A204.1 (cell line): ENCODE measurements around the gene SLC12A7.
"Not testable (repeated sequence)": the region's sequence is repeated elsewhere in the genome, so short reads cannot be mapped to it uniquely, and the experiment has no call there.

ENCODE experiments used
- FAIRE-seq: peaks from 2 replicates; lab custom pipeline; 2012; peaks lifted over from hg19 to GRCh38; lab: Jason Lieb, UNC

SLC12A7 gene

DNA sequence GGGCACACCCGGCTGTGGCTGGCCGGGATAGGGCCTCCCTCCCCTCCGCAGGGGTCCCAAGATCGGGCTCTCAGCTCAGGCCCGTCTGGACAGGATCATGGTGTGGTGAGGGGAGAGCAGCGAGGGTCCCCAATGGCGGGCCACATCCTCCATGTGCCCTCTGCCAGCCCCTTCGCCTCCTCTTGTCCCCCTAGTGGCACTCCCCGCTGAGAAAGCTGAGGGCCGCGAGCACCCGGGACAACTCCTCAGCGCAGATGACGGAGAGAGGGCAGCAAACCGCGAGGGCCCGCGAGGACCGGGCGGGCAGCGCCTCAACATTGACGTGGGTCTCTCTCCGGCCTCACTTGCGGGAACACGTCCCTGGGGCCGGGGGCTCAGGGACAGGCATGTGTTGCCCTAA is 78.7 kb downstream of the SLC12A7 start:
- no peak for FAIRE-seq

DNA sequence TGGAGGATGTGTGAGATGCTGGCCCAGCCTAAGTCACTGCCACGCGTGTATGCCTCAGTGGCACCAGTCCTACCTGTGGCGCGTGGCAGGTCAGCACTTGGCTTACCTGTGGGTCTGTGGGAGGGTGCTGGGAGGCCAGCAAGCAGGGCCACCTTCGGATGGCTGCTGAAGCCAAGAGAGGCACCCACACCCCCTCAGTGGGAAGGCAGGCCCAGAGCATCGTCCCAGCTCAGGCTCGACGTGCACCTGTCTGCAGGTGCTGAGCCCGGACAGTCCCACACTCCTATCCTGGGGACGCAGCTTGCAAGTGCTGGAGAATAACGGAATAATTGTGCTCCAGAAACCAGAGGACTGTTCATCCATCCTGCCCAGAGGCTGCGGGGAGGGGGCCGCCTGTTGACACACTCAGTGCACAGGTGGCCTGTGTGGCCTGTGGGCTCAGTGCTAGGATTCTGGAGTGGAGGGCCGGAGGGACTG is 79.3 kb downstream of the SLC12A7 start:
- FAIRE-seq = no peak

DNA sequence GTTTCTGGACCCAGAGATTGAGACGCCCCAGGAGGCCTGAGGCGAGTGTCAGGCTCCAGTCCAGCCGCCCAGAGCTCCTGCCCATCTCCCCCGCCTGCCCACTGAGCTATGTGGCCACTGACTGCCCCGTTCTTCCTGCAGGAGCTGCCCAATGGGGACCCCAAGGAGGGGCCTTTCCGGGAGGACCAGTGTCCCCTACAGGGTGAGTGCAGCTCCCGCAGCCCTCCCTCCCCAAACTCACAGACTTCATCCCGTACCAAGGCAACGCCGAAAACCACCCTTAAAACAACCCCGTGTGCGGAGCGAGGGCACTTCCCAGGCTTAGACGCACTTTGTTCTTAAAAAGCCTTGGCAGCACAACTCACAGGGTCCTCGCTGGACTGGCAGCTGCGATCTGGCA is 79.9 kb downstream of the SLC12A7 start:
- no peak for FAIRE-seq

DNA sequence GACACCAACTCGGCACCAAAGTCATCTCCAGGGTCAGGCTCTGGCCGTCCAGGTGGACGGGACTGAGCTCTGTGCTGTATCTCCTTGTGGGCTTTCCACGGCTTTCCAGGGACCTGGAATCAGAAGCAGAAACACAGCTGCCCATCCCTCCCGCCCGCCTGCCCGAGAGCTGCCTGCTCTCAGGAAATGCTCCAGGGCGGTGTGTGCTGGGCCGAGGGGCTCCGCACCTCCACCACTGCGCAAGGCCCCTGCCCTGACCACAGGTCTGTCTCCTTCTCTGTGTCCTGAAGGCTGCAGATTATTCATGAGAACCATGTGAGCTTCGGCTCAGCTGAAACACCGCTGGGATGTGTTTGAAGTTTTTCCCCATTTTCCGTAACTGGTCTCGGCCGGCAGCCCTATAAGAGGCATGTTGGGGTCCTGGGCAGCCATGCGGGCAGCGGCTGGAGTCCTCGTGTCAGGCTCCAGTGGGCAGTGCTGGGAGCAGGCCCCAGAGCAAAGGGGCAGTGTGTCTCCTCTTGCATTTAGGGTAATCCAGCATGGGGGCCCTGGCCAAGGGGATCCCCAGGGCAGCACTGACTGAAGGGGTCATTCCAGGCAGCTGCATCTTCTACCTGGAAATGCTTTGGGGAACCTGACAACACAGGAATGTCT is 80.4 kb downstream of the SLC12A7 start:
- FAIRE-seq = no peak

DNA sequence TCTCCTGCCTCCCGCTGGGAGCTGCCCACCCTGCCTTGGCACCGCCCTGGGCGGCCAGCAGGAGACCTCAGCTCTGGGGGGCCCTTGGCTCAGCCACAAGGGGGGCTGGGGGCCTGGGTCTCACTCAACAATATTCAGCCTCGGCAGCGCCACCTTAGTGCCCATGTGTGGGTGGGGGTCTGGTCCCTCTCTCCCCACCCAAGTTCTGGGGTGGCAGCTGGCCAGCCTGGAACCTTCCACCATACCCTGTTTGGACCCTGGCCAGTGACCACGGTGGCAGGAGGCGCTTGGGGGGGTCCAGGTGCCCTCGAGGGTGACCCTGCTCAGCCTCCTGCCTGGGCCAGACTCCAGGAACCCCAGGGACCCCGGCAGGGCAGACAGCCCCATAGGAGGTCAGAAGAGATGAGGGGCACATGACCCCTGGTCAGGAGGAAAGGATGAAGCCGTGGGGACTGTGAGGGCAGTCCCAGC is 81.0 kb downstream of the SLC12A7 start:
- no peak for FAIRE-seq

DNA sequence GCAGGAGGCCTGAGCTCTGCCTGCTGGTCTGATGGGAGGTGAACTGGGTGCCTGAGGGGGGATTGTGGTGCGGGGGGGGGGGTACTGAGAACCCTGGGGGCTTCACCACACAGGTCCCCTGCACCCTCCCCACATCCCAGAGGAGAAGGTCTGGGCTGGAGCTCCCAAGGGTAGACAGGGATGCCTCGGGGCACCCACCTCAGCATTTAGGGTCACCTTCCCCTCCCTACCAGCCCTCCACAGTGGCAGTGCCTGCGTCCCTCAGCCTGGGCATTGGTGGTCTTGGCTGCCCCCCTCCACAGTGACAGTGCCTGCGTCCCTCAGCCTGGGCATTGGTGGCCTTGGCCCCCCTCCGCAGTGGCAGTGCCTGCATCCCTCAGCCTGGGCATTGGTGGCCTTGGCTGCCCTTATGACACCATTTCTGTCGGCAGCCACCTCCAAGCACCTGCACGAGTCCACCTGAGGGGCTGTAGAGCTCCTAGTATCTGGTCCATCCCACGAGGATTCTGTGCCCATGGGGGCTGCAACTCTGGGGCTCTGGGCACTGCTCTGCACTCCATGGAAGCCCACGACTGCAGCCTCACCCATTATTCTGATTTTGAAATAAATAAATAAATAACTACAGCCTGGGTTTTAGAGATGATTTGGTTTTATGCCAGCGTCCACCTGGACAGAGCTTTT is 81.8 kb downstream of the SLC12A7 start:
- no peak for FAIRE-seq

DNA sequence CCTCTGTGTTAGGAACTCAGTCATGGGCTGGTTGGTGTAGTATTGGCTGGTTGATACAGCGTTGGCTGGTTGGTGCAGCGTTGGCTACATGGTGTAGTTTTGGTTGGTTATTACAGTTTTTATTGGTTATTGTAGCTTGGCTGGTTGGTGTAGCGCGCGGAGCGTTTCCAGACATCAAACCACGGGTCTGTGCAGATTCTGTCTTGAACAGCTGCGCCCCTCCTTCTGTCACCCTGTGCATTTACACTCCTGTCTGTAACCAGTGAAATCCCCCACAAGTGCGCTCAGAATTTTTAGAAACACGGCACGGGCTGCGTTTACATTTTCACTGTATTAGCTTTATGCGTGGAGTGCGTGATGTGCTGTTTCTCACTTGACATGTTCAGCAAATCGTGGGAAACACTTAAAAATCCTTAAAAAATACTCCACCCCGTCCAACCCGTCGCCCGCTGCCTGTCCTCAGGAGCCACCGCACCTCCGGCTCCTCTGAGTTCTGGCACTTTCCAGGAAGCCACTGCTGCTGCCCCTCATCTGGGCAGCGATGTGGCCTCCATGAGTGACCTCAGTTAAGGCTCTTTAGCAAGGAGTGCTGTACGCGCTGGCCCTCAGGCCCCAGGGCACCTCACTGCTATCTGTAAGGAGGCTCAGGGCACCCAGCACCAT is 82.5 kb downstream of the SLC12A7 start:
- FAIRE-seq = no peak

DNA sequence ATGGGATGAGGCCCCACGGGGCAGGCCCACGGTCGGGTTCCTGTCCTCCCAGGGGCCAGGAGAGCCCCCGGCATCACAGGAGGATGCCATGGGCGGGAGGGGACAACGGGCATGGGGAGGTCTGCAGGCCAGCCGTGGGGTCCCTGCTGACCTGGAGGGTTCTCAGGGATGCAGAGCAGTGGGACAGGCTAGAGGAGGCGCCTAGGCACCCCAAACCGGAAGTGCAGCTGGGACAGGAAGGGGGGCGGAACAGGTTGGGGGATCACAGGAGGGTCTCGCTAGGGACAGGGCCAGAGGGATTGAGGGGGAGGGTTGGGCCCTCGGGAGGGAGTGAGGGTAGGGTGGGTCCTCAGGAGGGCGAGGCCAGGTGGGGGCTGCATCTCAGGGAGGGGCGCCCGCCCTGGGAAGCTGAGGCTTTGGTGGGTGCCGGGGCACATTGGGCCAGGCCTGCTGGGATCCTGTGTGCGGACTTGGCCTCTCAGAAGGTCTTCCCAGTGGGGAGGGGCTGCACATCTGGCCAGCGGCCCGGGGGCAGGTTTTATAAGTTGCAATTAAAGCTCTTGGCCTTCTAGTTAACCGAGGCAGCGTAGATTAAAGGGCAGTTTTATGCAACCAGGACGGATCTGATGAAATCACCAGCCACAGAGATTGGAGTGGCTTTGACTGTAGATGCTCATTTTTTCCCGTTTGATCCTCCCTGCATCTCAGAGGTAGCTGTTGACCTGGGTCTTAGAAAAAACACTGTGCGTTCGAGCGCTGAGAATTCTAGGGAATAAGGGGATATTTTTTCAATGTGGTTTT is 83.2 kb downstream of the SLC12A7 start:
- FAIRE-seq = no peak

DNA sequence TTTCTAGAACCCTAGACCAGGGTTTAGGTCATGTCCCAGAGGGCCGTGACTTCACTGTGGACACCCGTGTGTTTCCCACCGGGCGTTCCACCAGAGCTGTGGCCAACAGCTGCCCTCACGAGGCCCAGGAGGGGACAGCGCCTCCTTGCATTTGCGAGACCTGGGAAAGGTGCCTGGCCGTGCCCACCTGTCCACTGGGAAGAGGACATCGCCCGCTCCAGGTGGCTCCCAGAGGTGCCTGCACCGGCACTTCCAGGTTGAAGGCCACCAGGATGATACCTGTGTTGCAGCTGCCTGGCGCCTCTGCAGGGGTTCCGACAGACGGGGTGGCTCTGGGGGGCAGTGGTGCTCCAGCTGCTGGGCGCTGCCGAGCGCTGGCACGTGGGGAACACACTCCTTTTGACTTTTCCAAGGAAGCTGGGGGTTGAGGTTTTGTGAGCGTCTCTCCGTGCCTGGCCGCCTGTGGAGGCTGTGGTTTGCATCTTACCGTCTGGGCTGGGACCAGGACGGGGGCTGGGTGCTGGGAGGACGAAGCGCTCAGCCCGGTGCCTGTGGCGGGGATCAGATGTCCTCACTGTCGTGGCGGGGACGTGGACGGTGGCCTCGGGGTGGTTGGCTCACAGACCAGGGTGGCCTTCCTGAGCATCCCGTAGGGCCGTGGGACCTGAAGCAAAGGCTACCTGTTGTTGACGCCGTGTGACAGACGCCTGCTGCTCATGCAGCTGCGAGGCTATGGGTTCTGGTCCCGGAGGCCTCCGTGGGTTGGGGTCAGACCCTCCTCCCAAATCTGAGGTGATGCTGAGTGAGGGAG is 84.0 kb downstream of the SLC12A7 start:
- FAIRE-seq = no peak

DNA sequence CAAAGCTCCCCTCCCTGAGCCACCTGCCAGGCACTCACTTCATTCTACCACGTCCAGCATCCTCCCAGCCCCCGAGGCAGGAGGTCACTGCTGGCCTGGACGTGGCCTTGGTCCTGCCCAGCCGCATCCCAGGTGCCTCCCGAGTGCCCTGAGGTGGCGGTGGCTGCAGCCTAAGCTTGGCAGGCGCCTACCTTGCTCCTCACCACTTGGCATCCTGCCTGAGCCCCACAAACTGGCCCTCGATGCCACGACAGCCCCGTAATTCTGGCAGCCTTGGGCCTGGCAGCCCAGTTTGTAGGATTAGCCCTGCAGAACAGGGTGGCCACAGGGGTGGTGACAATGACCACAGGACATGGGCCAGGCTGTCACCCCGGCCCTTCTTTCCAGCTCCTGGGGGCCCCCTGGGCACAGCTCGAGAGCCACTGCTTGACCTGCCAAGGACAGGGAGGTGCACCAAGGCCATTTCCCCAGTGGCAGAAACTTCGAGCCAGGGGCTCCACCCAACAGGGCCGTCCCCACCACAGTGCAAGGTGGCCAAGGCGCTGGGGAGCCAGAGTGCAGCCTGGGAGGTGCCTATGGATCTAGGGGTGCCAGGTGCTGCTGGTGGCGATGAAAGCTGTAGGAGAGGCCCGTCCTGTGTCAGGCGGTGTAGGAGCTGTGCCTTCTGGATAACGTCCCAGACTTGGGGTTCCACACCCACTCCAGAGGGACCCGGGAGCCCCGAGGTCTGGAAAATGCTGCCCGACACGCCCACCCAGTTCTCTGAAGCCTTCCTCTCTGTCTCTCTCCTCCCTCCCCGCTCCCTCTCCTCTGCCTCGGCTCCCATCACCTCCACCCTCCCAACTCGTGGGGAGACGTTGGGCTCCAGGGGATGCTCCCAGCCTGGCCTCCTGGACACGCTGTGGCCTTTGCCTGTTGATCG is 84.9 kb downstream of the SLC12A7 start:
- FAIRE-seq = no peak

DNA sequence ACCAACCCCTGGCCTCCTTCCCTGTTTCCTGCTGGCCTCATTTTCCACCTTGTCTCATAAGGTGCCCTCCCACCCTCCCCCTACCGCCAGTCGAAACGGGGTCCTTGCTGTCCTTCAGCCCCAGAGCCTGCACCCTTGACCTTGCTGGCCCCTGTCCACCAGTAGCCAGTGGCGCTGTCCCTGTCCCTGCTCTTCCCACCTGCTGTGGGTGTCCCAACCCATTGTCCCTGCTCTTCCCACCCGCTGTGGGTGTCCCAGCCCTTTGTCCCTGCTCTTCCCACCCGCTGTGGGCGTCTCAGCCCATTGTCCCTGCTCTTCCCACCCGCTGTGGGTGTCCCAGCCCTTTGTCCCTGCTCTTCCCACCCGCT is 89.9 kb downstream of the SLC12A7 start:
- not testable (repeated sequence) for FAIRE-seq

DNA sequence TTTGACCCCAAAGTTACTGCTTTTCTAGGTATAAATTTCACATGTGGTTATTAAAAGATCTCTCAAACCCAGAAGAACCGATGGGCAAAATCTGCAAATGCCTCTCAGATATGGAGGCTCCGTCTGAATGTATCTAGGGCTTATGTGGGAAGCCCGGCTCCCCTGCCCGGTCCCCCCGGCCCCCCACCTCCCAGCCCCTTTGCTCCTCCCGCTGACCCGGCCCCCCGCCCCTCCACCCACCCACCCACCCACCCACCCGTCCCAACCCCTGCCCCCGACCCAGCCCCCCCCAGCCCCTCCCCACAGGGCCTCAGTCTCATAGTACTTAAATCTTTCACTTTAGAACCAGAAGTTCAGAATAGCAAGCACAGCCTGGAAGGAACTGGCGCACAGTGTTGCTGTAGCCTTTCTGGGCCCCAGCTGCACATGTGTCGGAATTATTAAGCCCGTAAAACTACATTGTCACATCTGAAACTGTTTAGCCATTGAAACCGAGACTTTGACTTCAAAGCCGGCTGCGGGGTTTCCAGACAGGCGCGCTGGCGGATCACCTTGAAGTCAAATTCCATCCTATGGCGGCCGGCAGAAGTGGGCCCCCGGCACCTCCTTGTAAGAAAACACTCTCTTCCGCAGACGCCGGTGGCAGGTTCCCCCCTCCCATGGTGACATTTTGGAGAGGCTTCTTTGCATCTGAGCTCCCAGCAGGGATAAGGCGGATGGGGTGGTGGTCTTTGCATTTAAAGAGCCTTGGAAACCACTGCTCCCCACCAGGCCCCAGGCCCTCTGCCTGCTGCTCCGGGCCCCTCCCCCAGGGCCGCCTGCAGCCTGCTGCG is 90.5 kb downstream of the SLC12A7 start:
- FAIRE-seq = no peak

DNA sequence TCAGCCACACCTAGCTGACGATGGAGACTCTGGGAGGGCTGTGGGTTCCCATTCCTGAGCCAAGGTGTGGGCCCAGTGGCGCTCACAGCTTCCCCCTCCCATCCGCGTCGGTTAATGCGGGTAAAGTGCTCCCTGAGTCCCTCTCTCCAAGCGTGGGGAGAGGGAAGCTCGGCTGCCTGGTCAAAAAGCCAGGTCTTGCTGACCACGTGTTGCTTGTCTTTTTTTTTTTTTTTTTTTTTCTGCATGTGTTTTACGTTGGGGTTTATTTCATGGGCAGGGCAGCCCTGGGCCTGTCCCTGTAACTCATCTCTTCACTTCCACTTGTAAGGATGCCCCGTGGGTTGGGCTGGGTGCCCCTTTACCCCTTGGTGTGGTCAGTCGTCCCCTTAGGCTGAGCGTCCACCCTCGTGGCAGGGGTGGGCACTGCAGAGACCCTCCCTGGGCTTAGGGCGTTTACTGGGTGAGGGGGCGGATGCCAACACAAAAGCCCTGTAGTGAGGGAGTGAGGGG is 91.4 kb downstream of the SLC12A7 start:
- no peak for FAIRE-seq

DNA sequence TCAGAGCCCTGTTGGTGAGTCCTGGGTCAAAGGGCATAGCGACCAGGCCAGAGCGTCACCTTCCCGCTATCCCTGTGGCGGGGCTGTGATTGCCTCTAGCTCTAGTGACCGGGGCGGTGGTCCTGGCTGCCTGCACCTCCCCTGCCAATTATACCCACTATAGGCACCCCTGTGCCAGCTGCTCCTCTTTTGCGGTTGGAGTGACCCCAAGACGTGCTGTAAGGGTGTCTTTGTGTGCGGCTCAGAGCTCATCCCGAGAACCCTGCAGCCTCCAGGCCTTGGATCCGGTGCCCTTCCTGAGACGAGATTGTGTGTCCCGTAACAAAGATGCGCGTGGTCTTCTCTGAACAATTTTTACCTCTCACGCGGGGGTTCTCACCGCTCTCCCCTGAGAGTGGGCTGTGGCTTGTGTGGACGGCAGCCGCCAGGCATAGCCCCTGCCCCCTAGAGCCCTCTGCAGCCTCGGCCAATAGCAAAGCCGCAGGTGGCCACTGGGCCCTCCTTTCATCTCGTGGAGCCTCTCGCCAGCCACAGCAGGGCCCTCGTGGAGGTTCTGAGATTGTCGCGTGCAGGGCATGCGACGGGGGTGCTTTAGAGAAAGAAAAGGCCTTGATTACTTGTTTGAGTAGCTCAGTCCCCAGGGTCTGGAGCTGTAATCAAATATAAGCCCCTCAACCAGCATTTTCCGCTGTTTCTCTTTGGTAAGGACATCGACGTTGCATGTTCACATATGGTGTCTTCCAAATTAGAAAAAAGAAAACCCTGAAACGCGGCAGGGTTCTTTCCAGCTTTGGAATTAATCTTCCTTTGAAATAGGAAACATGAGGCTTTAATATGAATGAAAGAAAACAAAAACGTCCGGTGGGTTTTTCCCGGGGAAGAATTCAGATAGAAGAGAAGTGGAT is 92.6 kb downstream of the SLC12A7 start:
- no peak for FAIRE-seq

DNA sequence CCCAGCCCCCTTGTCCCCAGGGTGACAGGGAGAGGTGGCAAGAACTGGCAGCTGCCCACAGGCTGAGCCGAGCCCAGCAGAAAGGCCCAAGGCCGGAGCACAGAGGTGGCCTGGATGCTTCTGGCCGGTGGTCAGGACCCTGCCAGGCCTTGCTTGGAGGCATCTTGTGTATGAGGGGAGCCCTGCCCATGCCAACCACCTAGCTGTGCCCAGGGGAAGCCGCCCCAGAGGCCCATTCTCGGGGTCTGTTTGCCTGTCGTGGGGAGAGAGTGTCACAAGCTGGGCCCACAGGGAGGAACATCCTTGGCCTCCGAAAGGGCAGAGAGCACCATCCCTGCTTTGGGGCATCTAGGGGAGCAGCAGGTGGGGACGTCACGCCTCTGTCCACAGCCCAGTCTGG is 93.3 kb downstream of the SLC12A7 start:
- FAIRE-seq = no peak

DNA sequence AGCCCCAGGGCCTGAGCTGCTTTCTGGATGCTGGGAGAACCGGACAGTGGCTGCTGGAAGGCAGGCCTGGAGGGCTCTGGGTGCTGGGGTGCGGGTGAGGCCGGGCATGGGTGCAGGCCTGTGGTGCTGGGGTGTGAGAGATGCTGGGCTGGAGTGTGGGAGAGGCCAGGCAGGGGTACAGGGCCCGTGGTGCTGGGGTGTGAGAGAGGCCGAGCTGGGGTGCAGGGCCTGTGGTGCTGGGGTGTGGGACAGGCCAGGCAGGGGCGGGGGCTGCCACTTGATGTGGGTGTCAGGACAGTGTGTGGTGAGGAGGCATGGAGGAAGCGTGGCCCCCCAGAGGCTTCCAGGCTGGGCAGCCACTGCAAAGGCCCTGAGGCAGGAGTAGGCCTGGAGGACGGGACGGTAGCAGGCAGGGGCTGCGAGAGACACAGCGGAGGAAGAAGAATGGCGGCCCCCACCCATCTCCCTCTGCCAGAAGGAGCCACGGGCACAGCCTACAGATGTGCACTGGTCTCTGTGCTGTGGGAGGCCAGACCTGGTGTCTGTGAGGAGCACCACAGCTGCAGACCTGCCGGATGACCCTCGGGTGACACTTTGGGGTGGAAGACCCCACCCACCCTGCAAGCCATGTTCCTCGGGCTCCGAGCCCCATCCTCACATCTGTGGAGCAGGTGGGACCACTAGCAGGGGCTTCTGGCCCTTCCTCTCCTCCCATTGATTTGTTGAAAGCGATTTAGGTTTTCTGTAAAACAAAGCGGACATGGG is 94.0 kb downstream of the SLC12A7 start:
- FAIRE-seq = no peak

DNA sequence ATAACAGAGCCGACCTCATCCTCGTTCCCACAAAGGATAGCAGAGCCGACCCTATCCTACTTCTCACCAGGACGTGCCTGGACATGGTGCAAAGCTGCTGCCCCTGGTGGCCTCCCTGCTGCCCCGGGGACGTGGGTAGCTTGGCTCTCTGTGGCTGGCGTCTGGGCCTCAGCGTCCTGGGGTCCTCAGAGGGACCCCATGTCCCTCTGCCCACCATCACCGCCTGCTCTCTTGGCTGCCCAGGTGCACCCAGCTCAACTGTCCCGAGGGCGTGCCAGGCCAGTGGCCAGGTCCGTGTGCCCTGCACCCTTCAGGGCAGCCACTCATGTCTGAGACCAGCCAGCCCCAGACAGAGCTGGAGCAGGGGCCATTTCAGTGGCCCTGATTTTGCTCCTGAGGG is 94.8 kb downstream of the SLC12A7 start:
- FAIRE-seq = no peak

DNA sequence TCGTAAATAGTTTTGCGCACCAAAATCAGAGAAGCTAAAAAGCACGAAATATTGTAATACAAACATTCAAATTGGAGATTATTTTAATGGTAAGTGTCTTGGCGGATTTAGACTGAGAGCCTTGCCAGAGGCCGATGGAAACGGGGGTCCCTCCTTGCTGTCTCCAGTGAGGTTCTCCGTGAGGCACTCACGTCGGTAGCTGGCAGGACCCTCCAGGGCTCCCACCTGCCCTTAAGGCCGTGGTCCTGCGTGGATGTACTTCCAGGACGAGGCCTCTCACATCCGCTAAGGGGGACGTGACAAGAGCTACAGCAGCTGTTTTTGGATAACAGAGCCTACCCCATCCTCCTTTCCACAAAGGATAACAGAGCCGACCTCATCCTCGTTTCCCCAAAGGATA is 95.4 kb downstream of the SLC12A7 start:
- no peak for FAIRE-seq
